Transverse colon (tissue), 4 donors: ENCODE data around the gene HUS1B.

ENCODE experiments used
- CTCF ChIP-seq, 5 experiments: fragments of 200-600 bp in 3 of 5; fragments of 450-650 bp in 2 of 5; sonication (generic) in 3 of 5; IDR thresholded peaks; 1 replicate in 2 of 5; 2 replicates in 3 of 5; pipeline ENCODE4 v1.5.1; 2016 to 2017; ENCODE audit warnings: antibody characterized with exemption in 5 of 5, inconsistent platforms in 3 of 5, mild to moderate bottlenecking in 2 of 5, moderate library complexity in 1 of 5
- POLR2A ChIP-seq: fragments of 450-650 bp; IDR thresholded peaks from one replicate; pipeline ENCODE4 v1.6.1; 2016; ENCODE audit warnings: antibody characterized with exemption, mild to moderate bottlenecking, moderate library complexity
- POLR2AphosphoS5 ChIP-seq, 3 donors: sonication (generic); formaldehyde crosslinking; IDR thresholded peaks; one replicate each; pipeline ENCODE4 v1.6.1; 2016; ENCODE audit warnings: antibody characterized with exemption in 3 of 3

GRCh38 chr6:674956-675355, 18.1 kb upstream of the HUS1B start:
- TF ChIP-seq CTCF (IDR thresholded peaks at IDR 0.05) (no peak), POLR2A (no peak), POLR2AphosphoS5 (IDR thresholded peaks at IDR 0.05) (no peak)
